Suprapubic skin (tissue), 4 donors: ENCODE measurements around the gene SECTM1.

Source experiments
- EP300 ChIP-seq: sonication (generic); formaldehyde crosslinking; IDR thresholded peaks from one replicate; pipeline ENCODE4 v1.6.1; 2017; ENCODE audit warnings: antibody characterized with exemption
- POLR2A ChIP-seq, 2 donors: fragments of 450-650 bp; IDR thresholded peaks; one replicate each; pipeline ENCODE4 v1.6.1; 2017; ENCODE audit warnings: antibody characterized with exemption in 2 of 2, mild to moderate bottlenecking in 2 of 2, moderate library complexity in 2 of 2
- POLR2AphosphoS5 ChIP-seq, 3 donors: sonication (generic); formaldehyde crosslinking; IDR thresholded peaks; one replicate each; pipeline ENCODE4 v1.6.1; 2017; ENCODE audit warnings: antibody characterized with exemption in 3 of 3
- TF ChIP-seq, protein P1 (sequence below), 2 donors: fragments of 200-600 bp in 1 of 2; fragments of 450-650 bp in 1 of 2; sonication (generic) in 1 of 2; IDR thresholded peaks; one replicate each; pipeline ENCODE4 v1.5.1; 2016 to 2019; ENCODE audit warnings: antibody characterized with exemption in 2 of 2, mild to moderate bottlenecking in 1 of 2, moderate library complexity in 1 of 2

DNA sequence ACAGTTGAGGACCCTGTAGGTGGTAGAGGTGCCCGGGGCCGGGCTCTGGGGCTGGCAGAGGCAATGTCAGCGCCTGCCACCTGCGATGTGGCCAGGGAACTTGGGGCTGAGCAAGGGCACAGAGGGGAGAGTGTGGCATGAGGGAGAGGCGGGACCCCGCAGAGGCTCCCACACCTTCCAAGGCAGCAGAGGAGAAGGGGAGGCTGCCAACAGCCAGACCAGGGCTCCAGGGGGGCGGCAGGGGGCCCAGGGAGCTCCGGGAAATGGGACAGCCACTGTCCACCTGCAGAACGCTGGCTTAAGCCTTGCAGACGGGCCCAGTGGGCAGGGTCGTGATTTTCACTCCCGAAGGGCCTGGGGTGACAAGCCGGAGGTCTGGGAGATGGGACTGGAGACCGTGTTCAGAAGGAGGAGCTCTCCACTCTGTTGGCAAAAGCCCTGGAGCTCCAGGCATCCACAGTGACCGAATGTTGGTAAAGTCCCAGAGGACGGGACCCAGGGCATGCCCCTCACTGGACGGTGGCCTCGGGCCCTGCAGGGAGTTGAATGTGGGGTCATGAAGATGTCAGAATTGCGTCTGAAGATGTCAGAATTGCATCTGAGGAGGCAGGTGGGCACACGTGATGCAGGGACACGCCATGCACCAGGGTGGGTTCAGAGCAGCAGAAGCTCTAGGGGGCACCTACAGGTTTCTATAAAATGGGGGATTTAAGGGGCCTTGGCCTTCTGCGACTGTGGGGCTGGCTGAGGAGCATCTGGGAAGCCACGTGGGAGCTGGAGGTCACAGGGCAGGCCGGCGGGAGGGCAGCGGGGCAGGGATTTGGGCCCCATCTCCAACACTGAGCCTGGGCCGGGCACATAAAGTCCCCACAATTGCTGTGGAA, 34.8 kb downstream of the SECTM1 start:
- TF ChIP-seq, protein P1, sequence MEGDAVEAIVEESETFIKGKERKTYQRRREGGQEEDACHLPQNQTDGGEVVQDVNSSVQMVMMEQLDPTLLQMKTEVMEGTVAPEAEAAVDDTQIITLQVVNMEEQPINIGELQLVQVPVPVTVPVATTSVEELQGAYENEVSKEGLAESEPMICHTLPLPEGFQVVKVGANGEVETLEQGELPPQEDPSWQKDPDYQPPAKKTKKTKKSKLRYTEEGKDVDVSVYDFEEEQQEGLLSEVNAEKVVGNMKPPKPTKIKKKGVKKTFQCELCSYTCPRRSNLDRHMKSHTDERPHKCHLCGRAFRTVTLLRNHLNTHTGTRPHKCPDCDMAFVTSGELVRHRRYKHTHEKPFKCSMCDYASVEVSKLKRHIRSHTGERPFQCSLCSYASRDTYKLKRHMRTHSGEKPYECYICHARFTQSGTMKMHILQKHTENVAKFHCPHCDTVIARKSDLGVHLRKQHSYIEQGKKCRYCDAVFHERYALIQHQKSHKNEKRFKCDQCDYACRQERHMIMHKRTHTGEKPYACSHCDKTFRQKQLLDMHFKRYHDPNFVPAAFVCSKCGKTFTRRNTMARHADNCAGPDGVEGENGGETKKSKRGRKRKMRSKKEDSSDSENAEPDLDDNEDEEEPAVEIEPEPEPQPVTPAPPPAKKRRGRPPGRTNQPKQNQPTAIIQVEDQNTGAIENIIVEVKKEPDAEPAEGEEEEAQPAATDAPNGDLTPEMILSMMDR (IDR thresholded peaks at IDR 0.05): no peak
- no peak for TF ChIP-seq EP300
- no peak for TF ChIP-seq POLR2AphosphoS5 (IDR thresholded peaks at IDR 0.05)
- TF ChIP-seq POLR2A (IDR thresholded peaks at IDR 0.05): peak in 1 of 2 donors; percentile 4
